NCI-H460 (cell line): ENCODE measurements around the gene STMND1. TPM values are rescaled to one million over a fixed set of nuclear protein-coding genes. Genes with fewer than 3 reads are reported as not detected.

Source experiments
- DNase-seq: peaks from one replicate; pipeline ENCODE4 v3.0.0-alpha.2; 2016; ENCODE audit warnings: low read depth; ENCODE audit errors: extremely low read depth
- total RNA-seq: library from RNA; depleted of rRNA; stranded (reverse); fragments of >200 nt; shearing (Covaris generic); gene quantifications from 2 replicates; pipeline ENCODE4 v1.2.3, GENCODE V29; 2014; rRNA removed

Gene STMND1
- total RNA-seq, 1 experiment from 2014 or later = not detected

DNA sequence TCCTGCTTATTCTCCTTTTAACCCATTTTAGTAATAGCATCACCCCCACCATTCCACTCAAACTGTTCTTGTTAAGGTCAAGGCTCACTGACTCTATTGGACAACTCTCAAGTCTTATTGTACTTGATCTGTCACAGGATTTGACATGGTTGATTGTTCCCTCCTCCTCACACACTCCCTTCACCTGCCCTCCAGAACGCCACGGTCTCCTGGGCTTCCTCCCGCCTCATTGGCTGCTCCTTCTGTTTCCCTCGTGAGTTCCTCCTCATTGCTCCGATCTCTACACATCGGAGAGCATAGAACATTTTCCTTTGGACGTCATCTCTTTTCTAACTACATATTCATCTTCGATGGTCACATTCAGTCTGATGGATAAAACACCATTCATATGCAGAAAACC is 55.1 kb downstream of the STMND1 start:
- no peak for DNase-seq

DNA sequence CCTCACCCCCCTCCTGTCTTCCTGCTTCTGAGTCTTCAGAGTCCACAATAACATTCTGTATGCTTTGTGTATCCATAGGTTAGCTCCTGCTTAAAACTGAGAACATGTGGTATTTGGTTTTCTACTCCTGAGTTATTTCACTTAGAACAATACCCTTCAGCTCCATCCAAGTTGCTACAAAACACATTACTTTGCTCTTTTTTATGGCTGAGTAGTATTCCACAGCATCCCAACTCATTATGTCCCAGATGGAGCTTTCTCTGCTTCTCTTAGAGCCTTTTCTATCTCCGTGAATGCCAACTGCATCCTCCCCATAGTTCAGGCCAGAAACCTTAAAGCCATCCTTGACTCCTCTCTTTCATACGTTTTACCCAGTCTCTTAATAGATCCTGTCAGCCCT is 55.8 kb downstream of the STMND1 start:
- no peak for DNase-seq

DNA sequence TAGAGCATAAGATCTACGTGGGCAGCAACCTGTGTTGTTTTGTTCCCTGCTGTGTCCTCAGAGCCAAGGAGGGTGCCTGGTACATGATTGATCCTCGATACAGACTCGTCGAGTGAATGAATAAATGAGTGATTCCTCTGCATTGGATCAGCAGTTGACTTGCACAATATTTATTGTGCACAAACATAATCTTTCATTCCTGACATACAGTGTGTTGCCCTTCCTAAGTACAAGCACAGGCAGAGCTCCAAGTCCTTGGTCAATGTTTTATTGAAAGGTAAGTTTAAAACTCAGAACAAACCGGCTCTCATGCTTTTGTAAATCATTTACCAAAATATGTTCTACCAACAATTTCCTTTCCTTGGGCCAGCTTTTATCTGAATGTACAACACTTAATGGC is 57.4 kb downstream of the STMND1 start:
- no peak for DNase-seq

DNA sequence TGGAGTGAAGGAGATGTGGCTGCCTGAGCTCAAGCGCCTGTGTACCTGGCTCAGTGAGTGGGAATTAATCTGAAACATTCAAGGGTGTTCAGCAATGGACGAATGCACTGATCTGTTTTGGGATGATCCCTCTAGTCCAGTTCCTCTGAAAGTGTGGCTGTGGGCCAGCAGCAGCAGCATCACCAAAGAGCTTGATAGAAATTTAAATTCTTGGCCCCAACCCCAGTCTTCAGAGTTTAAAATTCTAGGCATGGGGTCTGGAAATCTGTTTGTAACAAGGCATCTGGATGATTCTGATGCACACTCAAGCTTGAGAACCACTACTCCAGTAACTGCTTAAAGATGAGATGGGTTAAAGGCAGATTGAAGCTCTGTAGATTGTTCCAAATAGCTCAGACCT is 59.2 kb downstream of the STMND1 start:
- no peak for DNase-seq

DNA sequence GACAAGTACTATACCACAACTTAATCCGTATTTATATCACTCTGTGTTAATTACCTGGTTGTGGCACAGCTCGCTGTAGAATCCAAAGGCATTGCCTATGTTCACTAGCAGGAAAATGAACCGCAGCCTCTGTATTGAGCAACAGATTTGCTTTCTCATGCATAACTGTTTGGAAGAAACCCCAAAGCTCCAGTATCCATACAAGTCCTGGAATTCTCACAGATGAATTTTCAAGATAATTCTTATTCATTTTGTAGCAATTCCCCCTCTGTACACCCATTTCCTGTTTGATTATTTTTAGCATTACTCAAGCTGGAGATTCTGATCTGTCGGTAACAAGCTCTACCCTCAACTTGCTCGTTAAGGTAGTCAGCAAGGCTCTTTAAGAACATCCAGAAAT is 63.5 kb downstream of the STMND1 start:
- DNase-seq = no peak

DNA sequence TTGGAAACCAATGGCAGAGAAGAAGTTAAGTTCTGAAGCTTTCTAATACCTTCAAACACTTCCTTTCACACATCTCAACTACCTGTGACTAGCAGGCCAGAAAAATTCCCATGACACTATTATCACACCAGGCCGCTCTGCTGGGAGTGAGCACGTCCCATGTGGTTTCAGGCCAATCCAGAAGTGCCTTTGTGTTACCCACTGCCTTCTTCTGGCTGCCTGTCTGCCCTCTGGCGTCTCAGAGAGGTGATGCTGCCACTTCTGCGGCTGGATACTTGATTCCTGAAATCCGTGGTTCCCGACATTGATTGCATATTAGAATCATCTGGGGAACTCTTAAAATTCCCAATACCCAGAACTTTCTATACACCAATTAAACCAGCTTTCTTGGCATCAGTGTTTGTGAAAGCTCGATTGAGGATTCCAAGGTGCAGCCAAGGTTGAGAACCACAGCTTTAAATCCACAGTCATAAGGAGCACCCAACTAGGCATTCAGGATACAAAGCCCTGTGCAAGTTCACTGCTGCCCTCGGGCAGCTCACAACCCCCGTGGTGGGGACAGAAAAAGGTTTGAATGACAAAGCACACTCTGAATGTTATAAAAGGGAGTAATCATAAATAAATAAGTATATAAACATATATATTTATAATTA is 65.6 kb downstream of the STMND1 start:
- peak; percentile 61 for DNase-seq

DNA sequence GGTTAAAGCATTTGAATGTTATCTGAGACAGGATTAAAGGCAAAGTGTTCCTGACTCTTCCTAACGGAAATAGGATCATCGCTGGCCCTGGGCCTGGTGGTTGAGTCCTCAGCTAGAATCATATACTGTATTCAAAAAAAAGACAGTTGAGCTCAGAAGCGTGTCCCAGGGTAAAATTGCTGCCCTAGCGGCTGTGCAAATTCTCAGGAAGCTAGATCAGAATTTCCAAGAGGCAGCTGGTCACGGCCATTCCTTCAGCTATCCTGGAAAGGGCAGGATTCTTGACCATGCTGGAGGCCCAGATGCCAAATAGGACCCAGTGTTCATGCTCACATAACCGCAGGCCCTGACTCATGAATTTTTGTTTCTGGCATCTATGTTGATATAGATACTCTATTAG is 67.4 kb downstream of the STMND1 start:
- DNase-seq = no peak

DNA sequence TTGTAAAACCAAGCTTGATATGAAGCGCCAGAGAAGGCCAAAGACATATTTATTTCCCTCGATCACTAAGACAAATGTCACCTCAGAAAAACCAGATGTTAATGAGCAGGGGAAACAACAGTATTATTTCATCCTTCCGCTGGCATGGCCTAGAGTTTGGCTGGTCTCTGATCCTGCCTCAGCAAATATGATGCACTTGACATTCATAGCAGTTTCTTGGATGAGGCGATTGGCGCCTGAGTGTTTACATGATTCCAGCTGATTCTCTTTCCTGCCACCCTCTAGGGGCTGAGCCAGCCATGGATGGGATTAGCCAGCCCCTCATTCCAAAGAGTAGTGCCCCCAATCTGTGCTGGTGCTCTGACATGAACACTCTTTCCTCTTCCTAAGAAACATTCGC is 67.9 kb downstream of the STMND1 start:
- no peak for DNase-seq

DNA sequence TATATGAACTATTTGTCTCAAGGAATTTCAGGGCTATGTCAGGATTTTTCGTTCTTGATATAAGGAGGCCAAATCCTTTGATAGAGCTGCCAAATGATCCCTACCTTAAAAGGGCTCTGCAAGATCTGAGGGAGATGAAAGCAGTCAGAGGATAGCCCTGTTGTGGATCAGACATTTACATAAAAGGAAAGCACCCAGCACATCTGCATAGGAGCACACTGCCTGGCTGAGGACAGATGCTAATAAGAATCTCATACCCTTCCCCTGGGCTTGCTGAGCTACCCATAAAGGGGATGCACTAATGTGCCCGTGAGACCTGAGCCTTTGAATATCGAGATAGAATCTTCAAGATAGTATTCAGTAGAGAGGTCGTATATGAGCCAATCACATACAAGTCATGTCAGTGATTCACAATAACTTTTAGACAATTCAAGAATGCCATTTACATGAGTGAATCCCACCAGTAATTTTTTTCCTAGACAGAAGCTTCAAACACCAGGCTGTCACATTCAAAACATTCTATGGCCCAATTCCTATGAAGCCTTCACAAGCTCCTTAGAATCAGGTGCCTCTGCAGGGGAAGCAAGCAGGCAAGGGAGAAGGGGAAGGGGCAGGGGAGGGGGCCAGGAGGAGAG is 71.1 kb downstream of the STMND1 start:
- DNase-seq = no peak

DNA sequence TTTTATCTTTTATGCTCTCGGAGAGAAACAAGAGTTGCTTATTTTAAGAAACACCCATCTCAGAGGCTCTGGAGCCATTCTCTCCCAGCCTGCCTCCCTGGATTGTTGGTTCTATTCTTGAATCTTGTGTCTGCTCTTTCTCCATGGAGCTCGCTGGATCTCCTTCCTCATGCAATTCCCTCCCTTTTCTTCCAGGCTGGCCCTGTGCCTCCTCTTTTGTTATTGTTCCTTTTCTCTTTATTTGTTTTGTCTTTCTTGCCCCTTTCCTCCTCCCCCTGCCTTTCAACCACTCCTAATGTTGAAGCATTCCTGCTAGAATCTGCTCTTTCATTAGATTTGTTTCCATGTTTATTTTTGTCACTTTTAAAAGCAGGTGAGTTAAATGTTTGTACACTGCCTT is 76.5 kb downstream of the STMND1 start:
- no peak for DNase-seq

DNA sequence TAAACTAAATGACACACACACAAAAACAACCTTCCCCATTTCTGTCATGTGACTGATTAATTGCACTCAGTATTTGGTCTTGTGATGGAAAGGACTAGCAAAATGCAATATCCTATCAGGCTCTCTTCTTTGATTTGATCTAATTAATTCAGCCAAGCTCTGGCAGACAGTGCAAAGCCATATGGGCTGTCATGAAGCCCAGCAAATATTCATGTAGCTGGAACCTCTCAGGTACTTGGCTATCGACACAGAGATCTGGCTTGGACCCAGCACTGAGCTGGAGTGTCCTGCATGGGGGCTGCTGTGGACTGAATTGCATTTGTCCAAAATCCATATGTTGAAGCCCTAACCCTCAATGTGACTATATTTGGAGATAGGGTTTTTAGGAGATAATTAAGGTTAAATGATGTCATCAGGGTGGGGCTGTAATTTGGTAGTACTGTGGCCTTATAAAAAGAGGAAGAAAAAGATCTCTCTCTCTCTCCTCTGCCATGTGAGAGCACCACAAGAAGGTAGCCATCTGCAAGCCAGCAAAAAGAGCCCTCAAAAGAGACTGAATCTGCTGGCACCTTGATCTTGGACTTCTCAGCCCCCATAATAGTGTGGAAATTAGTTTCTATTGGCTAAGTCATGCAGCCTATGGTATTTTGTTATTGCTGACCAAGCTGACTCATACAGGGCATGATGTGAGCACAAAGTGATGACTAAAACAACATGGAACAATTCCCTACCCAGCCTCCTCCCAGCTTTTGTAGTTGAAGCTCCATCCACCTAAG is 77.1 kb downstream of the STMND1 start:
- no peak for DNase-seq

DNA sequence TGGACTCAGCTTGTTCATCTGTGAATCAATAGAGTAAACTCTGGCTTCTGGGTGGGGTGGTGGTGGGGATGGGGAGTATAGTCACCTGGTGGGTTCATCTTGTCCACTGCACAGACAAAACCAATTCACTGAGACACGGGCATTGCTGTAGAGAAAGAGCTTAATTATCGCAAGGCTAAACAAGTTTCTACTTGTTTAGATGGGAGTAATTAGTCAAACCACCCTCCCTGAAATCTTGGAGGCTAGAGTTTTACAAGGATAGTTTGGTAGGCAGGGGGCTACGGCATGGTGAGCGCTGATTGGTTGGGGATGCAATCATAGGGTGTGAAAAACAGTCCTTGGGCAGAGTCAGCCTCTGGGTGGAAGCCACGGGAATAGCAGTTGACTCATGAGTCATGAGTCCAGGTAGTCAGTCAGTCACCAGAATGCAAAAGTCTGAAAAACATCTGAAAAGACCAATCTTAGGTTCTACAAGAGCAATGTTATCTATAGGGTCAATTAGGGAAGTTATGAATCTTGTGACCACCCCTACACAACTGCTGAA is 77.8 kb downstream of the STMND1 start:
- no peak for DNase-seq

Other genes with a start within 250 kb of the STMND1 start
- gene RBM24, start 179.3 kb downstream of the STMND1 start, total RNA-seq = 5.1 and 6.3 TPM in 2 replicates